Measurements from ENCODE around the gene PPP3CA.

DNA sequence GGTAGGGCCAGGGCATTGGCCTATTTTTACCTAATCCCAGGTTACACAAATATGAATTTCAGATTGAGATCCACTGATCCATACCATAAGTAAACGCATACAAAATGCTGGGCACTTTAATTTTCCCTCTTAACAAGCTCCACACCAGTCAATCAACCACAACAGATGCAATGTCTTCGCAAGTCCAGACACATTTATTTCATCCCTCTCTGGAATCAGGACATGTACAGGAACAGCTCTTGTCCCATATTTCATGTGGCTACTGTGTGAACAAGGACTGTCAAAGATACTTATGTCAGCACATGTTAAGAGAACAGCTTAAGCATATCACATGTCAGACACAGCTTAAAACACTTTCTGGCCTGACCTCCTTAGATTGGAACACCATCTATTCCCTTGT lies 145.9 kb downstream of the PPP3CA start:
- TF ChIP-seq EZH2 (IDR thresholded peaks at IDR 0.05; ENCODE audit: insufficient read depth, poor library complexity, severe bottlenecking), result no peak
- TF ChIP-seq EZH2phosphoT487 (IDR thresholded peaks at IDR 0.05; ENCODE audit: insufficient read depth, low read depth), result no peak
